ENCODE measurements around the gene WNT9A.

WNT9A gene

DNA sequence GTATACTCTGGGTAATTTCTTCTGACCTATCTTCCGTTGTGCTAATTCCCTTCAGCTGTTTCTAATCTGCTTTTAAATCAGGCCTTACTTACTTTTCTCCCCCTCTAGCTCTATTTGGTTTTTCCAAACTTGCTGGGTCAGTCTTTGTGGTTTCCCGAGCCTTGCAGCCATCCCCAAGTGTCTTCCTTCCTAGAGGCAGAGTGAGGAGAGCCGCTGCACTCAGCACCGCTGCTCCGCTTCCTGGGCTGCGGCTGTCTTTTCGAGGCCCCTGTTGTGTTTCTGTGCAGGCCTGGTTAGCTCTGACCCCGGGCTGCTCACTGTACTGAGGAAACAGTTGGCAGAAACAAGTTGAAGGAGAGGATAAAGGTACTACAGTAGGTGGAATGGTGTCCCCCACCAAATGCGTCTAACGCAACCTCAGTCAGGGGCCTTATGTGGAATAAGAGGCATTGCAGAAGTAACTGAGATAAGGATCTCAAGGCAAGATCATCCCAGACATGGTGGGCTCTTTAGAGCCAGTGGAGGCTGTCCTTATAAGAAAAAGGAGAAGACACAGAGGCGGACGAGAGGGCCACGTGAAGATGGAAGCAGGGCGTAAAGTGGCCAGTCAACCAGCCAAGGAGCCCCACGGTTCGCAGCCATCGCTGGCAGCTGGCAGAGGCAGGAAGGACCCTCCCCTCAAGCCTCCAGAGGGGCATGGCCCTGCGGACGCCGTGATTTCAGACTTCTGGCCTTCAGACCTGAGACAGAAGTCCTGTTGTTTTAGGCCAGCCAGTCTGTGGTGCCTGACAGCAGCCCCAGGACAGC lies 10.5 kb downstream of the WNT9A start:
- Histone ChIP-seq H3K9ac (ENCODE audit: low read depth, low read length) (no peak overlapping the region), H3K9me3 (ENCODE audit: control insufficient read depth, insufficient read depth, low read length) (no peaks in the 10 kb centered on the region), H3K27me3 (ENCODE audit: control insufficient read depth, insufficient read depth, low read length) (no peaks in the 10 kb centered on the region), H3K4me1 (ENCODE audit: control insufficient read depth, insufficient read depth, low read length) (no peaks in the 10 kb centered on the region), H3K4me3 (ENCODE audit: low read depth, low read length) (no peak overlapping the region), H3K36me3 (ENCODE audit: control insufficient read depth, insufficient read depth, low read length) (no peaks in the 10 kb centered on the region)

DNA sequence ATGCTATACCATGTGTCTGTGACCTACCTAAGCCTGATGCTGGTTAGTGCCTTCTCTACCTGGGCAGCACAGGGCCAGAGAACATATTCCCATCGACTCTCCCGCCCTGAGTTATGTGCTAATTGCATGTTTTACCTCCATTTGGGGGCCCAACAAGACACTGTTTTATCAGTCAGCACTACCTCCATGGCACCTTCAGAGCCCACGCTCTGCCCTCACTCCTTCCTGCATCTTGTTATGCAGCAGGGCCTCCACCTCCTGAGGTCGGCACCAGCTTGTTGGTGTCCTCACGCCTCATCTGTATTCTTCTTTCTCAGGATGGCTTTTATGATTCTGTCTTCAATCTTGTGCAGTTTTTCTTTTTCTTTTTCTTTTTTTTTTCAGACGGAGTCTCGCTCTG lies 11.9 kb downstream of the WNT9A start:
- Histone ChIP-seq H3K9ac (ENCODE audit: low read depth, low read length) (no peak overlapping the region), H3K9me3 (ENCODE audit: control insufficient read depth, insufficient read depth, low read length) (no peaks in the 10 kb centered on the region), H3K27me3 (ENCODE audit: control insufficient read depth, insufficient read depth, low read length) (no peaks in the 10 kb centered on the region), H3K4me1 (ENCODE audit: control insufficient read depth, insufficient read depth, low read length) (no peaks in the 10 kb centered on the region), H3K4me3 (ENCODE audit: low read depth, low read length) (no peak overlapping the region), H3K36me3 (ENCODE audit: control insufficient read depth, insufficient read depth, low read length) (no peaks in the 10 kb centered on the region)

DNA sequence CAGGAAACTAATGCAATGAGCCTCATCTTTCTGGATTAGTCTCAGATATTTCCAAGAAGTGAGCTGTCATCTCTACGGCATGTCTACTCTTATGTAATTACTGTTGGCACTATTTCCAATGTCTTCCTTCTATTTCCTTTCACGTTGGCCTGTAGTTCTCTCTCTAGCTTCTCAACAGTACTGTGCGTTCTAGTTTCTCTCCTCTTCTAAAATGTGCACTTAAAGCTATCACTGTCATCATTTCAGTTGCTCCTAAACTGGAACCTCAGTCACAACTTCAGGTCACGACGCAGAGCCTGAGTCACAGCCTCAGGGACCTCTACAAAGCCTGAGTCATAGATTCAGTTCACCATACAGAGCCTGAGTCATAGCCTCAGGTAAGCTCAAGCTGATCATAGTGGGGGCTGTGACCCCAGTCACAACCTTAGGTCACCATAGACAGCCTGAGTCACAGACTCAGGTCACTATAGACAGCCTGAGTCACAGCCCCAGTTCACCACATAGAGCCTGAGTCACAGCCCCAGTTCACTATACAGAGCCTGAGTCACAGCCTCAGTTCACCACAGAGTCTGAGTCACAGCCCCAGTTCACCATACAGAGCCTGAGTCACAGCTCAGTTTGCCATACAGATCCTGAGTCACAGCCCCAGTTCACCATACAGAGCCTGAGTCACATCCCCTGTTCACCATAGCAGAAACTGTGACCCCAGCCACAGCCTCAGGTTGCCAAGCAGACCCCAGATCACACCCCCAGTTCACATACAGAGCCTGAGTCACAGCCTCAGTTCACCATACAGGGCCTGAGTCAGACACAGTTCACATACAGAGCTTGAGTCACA lies 13.0 kb downstream of the WNT9A start:
- H3K9ac ChIP-seq (ENCODE audit: low read depth, low read length) = no peak overlapping the region
- H3K36me3 ChIP-seq (ENCODE audit: control insufficient read depth, insufficient read depth, low read length) = no peaks in the 10 kb centered on the region
- no peaks in the 10 kb centered on the region for H3K4me1 ChIP-seq (ENCODE audit: control insufficient read depth, insufficient read depth, low read length)
- H3K27me3 ChIP-seq (ENCODE audit: control insufficient read depth, insufficient read depth, low read length) = no peaks in the 10 kb centered on the region
- no peak overlapping the region for H3K4me3 ChIP-seq (ENCODE audit: low read depth, low read length)
- H3K9me3 ChIP-seq (ENCODE audit: control insufficient read depth, insufficient read depth, low read length) = no peaks in the 10 kb centered on the region

DNA sequence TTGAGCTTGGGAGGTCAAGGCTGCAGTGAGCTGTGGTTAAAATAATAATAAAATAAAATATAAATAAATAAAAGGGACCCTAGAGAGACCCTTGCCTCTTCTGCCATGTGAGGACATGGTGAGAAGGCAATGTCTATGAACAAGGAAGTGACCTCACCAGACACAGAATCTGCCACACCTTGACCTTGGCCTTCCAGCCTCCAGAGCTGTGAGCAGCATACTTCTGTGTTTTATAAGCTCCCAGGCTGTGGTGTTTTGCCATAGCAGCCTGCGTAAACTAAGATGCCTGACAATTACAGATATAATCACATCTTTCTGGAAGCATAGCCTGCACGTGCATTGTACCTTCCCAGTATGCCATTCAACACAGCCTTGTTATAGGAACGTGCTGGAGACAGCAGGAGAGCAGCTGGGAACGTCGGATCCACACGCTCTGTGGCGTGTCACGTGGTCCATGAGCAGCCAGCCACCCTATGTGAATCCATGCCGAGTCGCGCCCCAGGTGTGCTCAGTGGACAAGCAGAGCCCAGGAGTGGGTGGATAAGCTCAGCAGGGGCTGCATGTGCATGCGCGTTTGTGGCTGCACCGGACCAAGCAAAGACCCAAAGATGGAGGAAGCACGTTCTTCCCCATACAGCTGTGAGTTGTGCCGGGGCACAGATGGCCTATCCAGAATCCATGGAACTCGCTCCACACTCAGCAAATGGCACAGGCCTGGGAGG lies 17.8 kb downstream of the WNT9A start:
- no peaks in the 10 kb centered on the region for H3K36me3 ChIP-seq (ENCODE audit: control insufficient read depth, insufficient read depth, low read length)
- no peaks in the 10 kb centered on the region for H3K27me3 ChIP-seq (ENCODE audit: control insufficient read depth, insufficient read depth, low read length)
- no peak overlapping the region for H3K9ac ChIP-seq (ENCODE audit: low read depth, low read length)
- H3K9me3 ChIP-seq (ENCODE audit: control insufficient read depth, insufficient read depth, low read length) = no peaks in the 10 kb centered on the region
- H3K4me3 ChIP-seq (ENCODE audit: low read depth, low read length) = no peak overlapping the region
- no peaks in the 10 kb centered on the region for H3K4me1 ChIP-seq (ENCODE audit: control insufficient read depth, insufficient read depth, low read length)

DNA sequence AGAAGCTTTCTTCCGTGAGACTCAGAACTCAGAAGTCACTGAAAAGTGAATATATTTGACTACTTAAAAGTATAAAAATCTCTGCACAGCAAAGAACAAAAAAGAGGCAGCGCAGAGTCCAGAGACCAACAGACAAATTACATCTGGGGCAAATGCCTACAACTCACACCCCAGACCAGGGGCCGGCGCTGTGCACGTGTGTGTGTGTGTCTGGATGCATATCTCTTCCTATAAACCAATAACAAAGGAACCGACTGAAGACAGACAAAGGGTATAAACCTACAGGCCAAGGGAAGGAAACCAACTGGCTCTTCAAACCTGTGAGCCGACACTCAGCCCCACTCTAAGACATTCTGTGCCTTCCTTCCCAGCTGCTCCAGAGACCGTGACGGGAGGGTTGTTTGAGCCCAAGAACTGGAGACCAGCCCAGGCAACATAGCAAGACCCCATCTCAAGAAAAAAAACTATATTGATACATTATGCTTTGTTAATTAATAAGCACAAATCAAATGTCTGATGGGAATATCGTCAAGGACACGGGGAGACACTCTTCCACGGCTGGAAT lies 18.8 kb downstream of the WNT9A start:
- no peak overlapping the region for H3K4me3 ChIP-seq (ENCODE audit: low read depth, low read length)
- H3K36me3 ChIP-seq (ENCODE audit: control insufficient read depth, insufficient read depth, low read length) = no peaks in the 10 kb centered on the region
- H3K9me3 ChIP-seq (ENCODE audit: control insufficient read depth, insufficient read depth, low read length) = no peaks in the 10 kb centered on the region
- no peaks in the 10 kb centered on the region for H3K27me3 ChIP-seq (ENCODE audit: control insufficient read depth, insufficient read depth, low read length)
- no peaks in the 10 kb centered on the region for H3K4me1 ChIP-seq (ENCODE audit: control insufficient read depth, insufficient read depth, low read length)
- H3K9ac ChIP-seq (ENCODE audit: low read depth, low read length) = no peak overlapping the region

DNA sequence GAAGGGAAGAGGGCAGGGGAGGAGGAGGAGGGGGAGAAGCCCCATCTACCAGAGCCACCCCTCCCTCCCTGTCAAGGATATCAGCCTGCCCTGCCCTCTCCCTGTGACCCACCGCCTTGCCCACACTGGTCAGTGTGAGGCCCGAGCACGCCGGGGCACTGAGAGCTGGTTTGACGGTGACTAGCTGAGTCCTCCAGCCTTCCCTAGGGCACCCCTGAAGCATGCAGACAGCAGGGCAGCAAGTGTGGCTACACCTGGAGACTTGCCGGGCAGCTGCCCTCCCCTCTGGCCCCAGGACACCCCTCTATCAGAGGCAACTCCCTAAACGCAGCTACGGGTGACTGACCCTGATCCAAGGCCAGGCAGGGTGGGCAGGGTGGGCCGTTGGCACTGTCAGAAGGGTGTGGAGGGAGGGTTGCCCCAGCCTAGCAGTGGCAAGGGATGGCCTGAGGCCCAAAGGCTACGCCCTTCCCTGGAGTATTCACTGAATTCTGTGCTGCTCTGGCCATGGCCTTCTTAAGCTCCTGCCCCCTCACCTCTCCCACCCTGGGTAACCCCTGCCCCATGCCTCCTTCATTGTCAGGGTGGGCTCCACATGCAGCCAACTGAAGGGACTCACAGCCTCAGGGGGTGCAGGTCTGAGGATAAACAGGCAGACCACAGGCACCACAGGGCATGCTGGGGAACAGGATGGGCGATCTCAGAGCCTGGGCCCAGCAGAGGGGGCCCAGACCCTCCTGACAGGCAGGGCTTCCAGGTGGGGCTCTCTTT lies 19.6 kb downstream of the WNT9A start:
- H3K27me3 ChIP-seq (ENCODE audit: control insufficient read depth, insufficient read depth, low read length) = no peaks in the 10 kb centered on the region
- H3K9ac ChIP-seq (ENCODE audit: low read depth, low read length) = no peak overlapping the region
- H3K4me1 ChIP-seq (ENCODE audit: control insufficient read depth, insufficient read depth, low read length) = no peaks in the 10 kb centered on the region
- no peaks in the 10 kb centered on the region for H3K36me3 ChIP-seq (ENCODE audit: control insufficient read depth, insufficient read depth, low read length)
- H3K4me3 ChIP-seq (ENCODE audit: low read depth, low read length) = no peak overlapping the region
- H3K9me3 ChIP-seq (ENCODE audit: control insufficient read depth, insufficient read depth, low read length) = no peaks in the 10 kb centered on the region

DNA sequence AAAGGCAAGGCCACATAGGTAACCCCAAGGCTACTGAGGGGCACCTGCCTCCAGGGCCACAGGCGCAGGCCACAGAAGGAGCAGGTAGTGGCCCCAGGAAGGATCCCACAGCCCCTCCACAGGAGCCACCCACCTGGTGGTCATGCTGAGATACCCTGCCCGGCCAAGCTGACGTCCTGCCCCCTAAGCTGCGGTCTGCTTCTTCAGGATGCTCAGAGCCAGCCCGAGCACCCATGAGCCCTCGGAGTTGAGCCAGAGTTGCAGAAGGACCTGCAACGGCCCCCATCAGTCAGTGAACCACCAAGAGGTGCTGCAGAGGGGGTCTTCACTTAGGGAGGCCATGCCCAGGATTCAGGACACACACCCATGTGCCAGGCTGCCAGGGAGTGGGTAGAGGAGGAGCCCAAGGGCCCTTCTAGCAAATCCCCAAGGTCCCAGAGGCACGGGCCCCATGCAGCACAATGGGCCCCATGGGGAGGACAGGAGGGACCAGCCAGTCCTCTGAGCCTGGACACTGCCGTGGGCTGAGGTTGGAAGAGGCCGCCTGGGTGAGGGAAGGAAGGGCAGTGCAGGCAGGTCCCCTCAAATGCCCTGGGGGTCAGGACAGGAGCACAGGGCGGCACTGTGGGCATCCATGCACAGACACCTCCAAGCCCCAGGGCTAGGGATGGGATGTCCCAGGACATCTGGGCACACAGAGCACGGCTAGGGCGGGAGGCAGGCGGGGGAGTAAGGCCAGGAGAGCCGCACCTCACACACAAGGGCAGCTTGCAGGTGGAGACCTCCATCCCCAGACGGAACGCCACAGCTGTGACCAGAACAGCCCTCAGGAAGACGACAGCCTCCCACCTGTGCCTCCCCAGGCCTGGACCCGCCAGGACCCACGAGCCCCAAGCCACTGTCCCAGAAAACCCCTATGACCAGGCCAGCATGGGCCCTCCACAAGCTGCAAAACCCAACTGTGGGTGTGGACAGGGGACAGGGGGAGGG lies 20.5 kb downstream of the WNT9A start:
- no peaks in the 10 kb centered on the region for H3K36me3 ChIP-seq (ENCODE audit: control insufficient read depth, insufficient read depth, low read length)
- no peak overlapping the region for H3K9ac ChIP-seq (ENCODE audit: low read depth, low read length)
- H3K27me3 ChIP-seq (ENCODE audit: control insufficient read depth, insufficient read depth, low read length) = no peaks in the 10 kb centered on the region
- H3K9me3 ChIP-seq (ENCODE audit: control insufficient read depth, insufficient read depth, low read length) = no peaks in the 10 kb centered on the region
- H3K4me1 ChIP-seq (ENCODE audit: control insufficient read depth, insufficient read depth, low read length) = no peaks in the 10 kb centered on the region
- H3K4me3 ChIP-seq (ENCODE audit: low read depth, low read length) = no peak overlapping the region

DNA sequence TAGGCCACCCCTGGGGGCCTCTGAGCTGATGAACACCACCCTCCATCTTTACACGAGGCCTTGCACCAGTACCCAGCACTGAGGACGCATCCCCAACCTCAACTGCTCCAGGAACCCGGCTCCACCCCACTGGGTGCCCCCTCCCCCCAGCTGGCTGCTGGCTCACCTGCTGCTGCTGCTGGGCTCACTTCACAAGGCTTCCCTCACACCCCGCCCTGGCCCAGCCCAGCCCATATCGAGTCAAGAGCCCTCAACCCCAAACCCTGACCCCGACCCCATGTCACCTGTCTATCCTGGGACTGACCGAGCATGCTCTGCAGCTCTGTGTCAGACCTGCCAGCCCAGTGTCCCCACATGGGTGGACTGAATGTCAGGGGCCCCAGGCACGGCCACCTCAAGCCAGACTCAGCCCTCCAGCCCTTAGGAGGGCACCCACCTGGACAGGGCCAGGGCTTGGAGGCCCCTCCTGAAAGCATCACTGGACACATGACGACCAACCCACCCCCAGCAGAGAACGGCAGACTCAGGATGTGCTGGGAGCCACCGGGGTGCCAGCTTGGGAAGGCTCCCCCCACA lies 21.4 kb downstream of the WNT9A start:
- Histone ChIP-seq H3K36me3 (ENCODE audit: control insufficient read depth, insufficient read depth, low read length) (no peaks in the 10 kb centered on the region), H3K4me1 (ENCODE audit: control insufficient read depth, insufficient read depth, low read length) (no peaks in the 10 kb centered on the region), H3K27me3 (ENCODE audit: control insufficient read depth, insufficient read depth, low read length) (no peaks in the 10 kb centered on the region), H3K9me3 (ENCODE audit: control insufficient read depth, insufficient read depth, low read length) (no peaks in the 10 kb centered on the region), H3K9ac (ENCODE audit: low read depth, low read length) (no peak overlapping the region), H3K4me3 (ENCODE audit: low read depth, low read length) (no peak overlapping the region)

DNA sequence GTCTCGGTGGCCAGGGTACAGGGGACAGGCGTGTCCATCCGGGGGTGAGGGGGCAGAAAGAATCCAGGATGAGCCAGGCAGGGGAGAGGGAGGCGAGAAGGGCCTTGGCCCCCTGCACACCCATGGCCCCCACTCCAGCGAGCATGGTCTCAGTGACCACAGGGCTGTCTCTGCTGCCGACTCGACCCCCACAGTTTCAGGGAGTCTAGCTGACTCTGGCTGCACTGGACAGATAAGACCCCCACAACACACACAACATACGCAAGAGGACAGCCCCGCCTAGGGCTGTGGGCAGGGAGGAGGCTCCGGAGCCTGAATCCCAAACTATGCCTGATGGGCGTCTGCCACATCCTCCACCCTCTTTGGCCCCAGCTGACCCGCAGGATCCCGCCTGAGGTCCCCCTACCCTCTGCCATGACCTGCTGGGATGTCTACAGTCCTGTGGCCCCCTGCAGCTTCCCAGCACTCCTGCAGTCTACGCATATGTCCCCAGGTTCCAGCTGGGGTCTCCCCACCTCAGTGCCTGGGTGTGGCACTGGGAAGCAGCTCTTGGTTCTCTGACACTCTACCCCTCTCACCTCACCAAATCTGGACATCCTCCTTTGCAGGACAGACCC lies 22.0 kb downstream of the WNT9A start:
- Histone ChIP-seq H3K27me3 (ENCODE audit: control insufficient read depth, insufficient read depth, low read length) (no peaks in the 10 kb centered on the region), H3K36me3 (ENCODE audit: control insufficient read depth, insufficient read depth, low read length) (no peaks in the 10 kb centered on the region), H3K9me3 (ENCODE audit: control insufficient read depth, insufficient read depth, low read length) (no peaks in the 10 kb centered on the region), H3K9ac (ENCODE audit: low read depth, low read length) (no peak overlapping the region), H3K4me3 (ENCODE audit: low read depth, low read length) (no peak overlapping the region), H3K4me1 (ENCODE audit: control insufficient read depth, insufficient read depth, low read length) (no peaks in the 10 kb centered on the region)
